ENCODE results near the gene SPACDR. TPM values are rescaled to one million over a fixed set of nuclear protein-coding genes. Genes with fewer than 3 reads are reported as not detected.

Gene SPACDR
- total RNA-seq, 4 donors from 2014 or later: 1.5 to 2.1 (median 1.8) TPM; not detected in 1

- Histone ChIP-seq H3K9me3 (no peaks in the 10 kb centered on the region), H3K4me1 (no peaks in the 10 kb centered on the region), H3K36me3 (peaks cover 0 to 8% (median 0%) of the 10 kb centered on the region in 3 donors), H3K27me3 (no peaks in the 10 kb centered on the region), H3K27ac (no peak overlapping the region), H3K4me3 (no peak overlapping the region)
- no peak for DNase-seq (ENCODE audit: low spot score in 2 of 2)
- 92% methylated on average over 5 of the region's 5 CpGs for WGBS, 2 donors
- TF ChIP-seq EP300 (IDR thresholded peaks at IDR 0.05) (no peak), POLR2A (IDR thresholded peaks at IDR 0.05) (no peak)
Measured at GRCh38 chr7:100415448-100415847, 48.6 kb downstream of the SPACDR start.

DNA sequence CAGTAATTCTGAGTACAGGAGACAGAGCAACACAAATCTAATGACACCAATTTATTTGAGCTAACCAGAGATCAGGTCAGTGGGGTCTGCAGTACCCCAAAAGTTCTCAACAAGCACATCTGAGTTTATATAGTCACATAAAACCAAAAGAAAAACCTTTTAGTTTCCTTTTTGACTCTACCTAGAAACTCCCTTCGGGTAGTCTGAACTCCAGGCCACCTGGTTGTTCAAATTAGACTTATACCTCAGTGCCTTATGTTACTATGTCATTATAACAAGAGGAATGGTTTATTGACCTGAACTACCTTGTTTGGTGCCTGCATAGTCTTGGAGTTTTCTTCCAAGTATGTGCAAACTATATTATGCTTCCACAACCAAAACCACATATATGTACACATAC, 50.2 kb downstream of the SPACDR start:
- Histone ChIP-seq H3K27me3 (no peaks in the 10 kb centered on the region), H3K4me3 (no peak overlapping the region), H3K27ac (no peak overlapping the region), H3K36me3 (peaks cover 0 to 10% (median 0%) of the 10 kb centered on the region in 3 donors), H3K9me3 (no peaks in the 10 kb centered on the region), H3K4me1 (no peaks in the 10 kb centered on the region)
- TF ChIP-seq EP300 (IDR thresholded peaks at IDR 0.05): no peak
- TF ChIP-seq, protein P1, sequence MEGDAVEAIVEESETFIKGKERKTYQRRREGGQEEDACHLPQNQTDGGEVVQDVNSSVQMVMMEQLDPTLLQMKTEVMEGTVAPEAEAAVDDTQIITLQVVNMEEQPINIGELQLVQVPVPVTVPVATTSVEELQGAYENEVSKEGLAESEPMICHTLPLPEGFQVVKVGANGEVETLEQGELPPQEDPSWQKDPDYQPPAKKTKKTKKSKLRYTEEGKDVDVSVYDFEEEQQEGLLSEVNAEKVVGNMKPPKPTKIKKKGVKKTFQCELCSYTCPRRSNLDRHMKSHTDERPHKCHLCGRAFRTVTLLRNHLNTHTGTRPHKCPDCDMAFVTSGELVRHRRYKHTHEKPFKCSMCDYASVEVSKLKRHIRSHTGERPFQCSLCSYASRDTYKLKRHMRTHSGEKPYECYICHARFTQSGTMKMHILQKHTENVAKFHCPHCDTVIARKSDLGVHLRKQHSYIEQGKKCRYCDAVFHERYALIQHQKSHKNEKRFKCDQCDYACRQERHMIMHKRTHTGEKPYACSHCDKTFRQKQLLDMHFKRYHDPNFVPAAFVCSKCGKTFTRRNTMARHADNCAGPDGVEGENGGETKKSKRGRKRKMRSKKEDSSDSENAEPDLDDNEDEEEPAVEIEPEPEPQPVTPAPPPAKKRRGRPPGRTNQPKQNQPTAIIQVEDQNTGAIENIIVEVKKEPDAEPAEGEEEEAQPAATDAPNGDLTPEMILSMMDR (IDR thresholded peaks at IDR 0.05): no peak
- TF ChIP-seq POLR2A (IDR thresholded peaks at IDR 0.05): no peak
- no peak for DNase-seq (ENCODE audit: low spot score in 2 of 2)
- 81 to 95% methylated on average over 1 of the region's 1 CpG for WGBS, 2 donors

DNA sequence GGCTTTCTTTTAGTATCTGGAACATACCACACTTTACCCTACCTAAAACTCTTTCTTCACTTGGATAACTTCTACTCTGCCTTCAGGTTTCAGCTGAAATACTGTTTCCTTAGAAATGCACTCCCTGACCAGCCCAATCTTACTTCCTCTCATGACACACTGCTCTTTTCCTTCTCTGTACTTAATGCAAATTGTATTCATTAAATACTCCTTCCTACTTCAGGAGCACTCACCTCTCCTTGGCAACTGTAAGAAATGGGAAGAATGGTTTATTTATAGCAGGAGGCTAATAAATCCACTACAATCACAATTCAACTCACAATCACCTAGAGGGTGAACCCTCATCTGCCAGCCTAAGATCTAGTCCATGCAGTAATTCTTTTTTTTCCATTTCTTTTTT, 50.7 kb downstream of the SPACDR start:
- TF ChIP-seq EP300 (IDR thresholded peaks at IDR 0.05): no peak
- TF ChIP-seq, protein P1 (IDR thresholded peaks at IDR 0.05): no peak
- TF ChIP-seq POLR2A (IDR thresholded peaks at IDR 0.05): no peak
- Histone ChIP-seq H3K4me3 (no peak overlapping the region), H3K36me3 (peaks cover 0 to 15% (median 0%) of the 10 kb centered on the region in 3 donors), H3K27me3 (no peaks in the 10 kb centered on the region), H3K27ac (no peak overlapping the region), H3K9me3 (no peaks in the 10 kb centered on the region), H3K4me1 (no peaks in the 10 kb centered on the region)
- no peak for DNase-seq (ENCODE audit: low spot score in 2 of 2)

GRCh38 chr7:100411101-100411500, 53.0 kb downstream of the SPACDR start:
- H3K4me1 ChIP-seq: no peaks in the 10 kb centered on the region
- 95% methylated on average over 6 of the region's 6 CpGs for WGBS, 2 donors
- H3K9me3 ChIP-seq: no peaks in the 10 kb centered on the region
- no peak overlapping the region for H3K27ac ChIP-seq
- peaks cover 0 to 18% (median 0%) of the 10 kb centered on the region in 3 donors for H3K36me3 ChIP-seq
- TF ChIP-seq, protein P1 (IDR thresholded peaks at IDR 0.05): no peak
- no peak for TF ChIP-seq EP300 (IDR thresholded peaks at IDR 0.05)
- no peak for TF ChIP-seq POLR2A (IDR thresholded peaks at IDR 0.05)
- no peak for DNase-seq (ENCODE audit: low spot score in 2 of 2)
- H3K27me3 ChIP-seq: no peaks in the 10 kb centered on the region
- H3K4me3 ChIP-seq: no peak overlapping the region

DNA sequence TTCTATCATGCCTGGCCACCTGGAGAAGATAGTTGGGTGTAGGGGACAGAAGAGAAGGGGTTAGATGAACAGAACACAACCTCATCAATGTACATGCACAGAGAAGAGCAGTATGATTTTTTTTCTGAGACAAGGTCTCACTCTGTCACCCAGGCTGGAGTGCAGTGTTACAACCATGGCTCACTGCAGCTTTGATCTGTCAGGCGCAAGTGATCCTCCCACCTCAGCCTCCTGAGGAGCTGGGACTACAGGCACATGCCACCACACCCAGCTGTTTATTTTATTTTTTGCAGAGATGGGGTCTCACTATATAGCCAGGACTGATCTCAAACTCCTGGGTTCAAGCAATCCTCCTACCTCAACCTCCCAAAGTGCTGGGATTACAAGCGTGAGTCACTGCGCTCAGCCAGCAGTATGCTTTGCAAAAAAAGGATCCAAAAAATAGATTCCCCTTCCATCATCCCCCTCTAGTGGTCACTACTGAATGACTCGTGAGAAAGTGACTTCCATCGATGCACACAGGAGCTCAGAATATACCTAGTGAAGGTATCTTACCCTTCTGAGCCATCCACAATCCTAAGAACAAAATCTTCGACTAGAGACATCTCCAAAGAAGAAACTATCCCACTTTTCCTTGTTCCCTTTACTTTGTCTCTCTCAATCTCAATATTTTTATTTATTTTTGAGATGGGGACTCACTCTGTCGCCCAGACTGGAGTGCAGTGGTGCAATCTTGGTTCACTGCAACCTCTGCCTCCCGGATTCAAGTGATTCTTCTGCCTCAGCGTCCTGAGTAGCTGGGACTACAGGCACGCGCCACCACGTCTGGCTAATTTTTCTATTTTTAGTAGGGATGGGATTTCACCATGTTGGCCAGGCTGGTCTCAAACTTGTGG, 56.5 kb downstream of the SPACDR start:
- H3K9me3 ChIP-seq: no peaks in the 10 kb centered on the region
- DNase-seq (ENCODE audit: low spot score in 2 of 2): peak in 1 of 2 donors; percentile 64
- H3K4me3 ChIP-seq: no peak overlapping the region
- 55 to 58% methylated on average over 12 of the region's 12 CpGs for WGBS, 2 donors
- no peak overlapping the region for H3K27ac ChIP-seq
- no peaks in the 10 kb centered on the region for H3K4me1 ChIP-seq
- H3K27me3 ChIP-seq: no peaks in the 10 kb centered on the region
- peaks cover 0 to 38% (median 0%) of the 10 kb centered on the region in 3 donors for H3K36me3 ChIP-seq
- no peak for TF ChIP-seq POLR2A (IDR thresholded peaks at IDR 0.05)
- TF ChIP-seq, protein P1 (IDR thresholded peaks at IDR 0.05): peak; percentile 42 to 65 (median 55)

All from tibial nerve (tissue), 4 donors.